Smooth muscle cell (in vitro differentiated cells): Measurements from ENCODE around the gene MRPS24. TPM values are rescaled to one million over a fixed set of nuclear protein-coding genes. Genes with fewer than 3 reads are reported as not detected.

Source experiments
- DNase-seq: peaks from one replicate; lab custom pipeline; 2025; ENCODE audit not compliant: unreplicated experiment; lab: John Stamatoyannopoulos, UW
- H2AFZ ChIP-seq: fragments of 200-600 bp; sonication (generic); 2 replicates; pipeline ENCODE4 v1.6.0; 2016; ENCODE audit warnings: antibody characterized with exemption, low read depth, mild to moderate bottlenecking
- H3F3A ChIP-seq: fragments of 200-600 bp; sonication (generic); 2 replicates; pipeline ENCODE4 v1.6.0; 2017; ENCODE audit warnings: antibody characterized with exemption, low read depth
- H3K27ac ChIP-seq: fragments of 200-600 bp; sonication (generic); 2 replicates; pipeline ENCODE4 v1.5.1; 2016; ENCODE audit warnings: low read depth, mild to moderate bottlenecking
- H3K27me3 ChIP-seq: fragments of 200-600 bp; sonication (generic); 2 replicates; pipeline ENCODE4 v1.6.1; 2016; ENCODE audit warnings: low read depth, mild to moderate bottlenecking
- H3K36me3 ChIP-seq: fragments of 200-600 bp; sonication (generic); 2 replicates; pipeline ENCODE4 v1.5.1; 2016; ENCODE audit warnings: low read depth
- H3K4me1 ChIP-seq: fragments of 200-600 bp; sonication (generic); 2 replicates; pipeline ENCODE4 v1.5.1; 2016; ENCODE audit warnings: low read depth
- H3K4me2 ChIP-seq: fragments of 200-600 bp; sonication (generic); 2 replicates; pipeline ENCODE4 v1.6.0; 2016; ENCODE audit warnings: mild to moderate bottlenecking
- H3K4me3 ChIP-seq: fragments of 200-600 bp; sonication (generic); 2 replicates; pipeline ENCODE4 v1.5.1; 2016; ENCODE audit warnings: mild to moderate bottlenecking
- H3K79me2 ChIP-seq: fragments of 200-600 bp; sonication (generic); 2 replicates; pipeline ENCODE4 v1.6.0; 2016; ENCODE audit warnings: low read depth, mild to moderate bottlenecking
- H3K9ac ChIP-seq: fragments of 200-600 bp; sonication (generic); 2 replicates; pipeline ENCODE4 v1.6.0; 2016; ENCODE audit warnings: low read depth
- H3K9me3 ChIP-seq: fragments of 200-600 bp; sonication (generic); replicated peaks from 2 replicates; pipeline ENCODE4 v1.5.1; 2016; ENCODE audit warnings: low read depth
- H4K20me1 ChIP-seq: fragments of 200-600 bp; sonication (generic); 2 replicates; pipeline ENCODE4 v1.6.0; 2016; ENCODE audit warnings: low read depth
- CTCF ChIP-seq: fragments of 200-600 bp; sonication (generic); IDR thresholded peaks from 2 replicates; pipeline ENCODE4 v1.5.1; 2017; ENCODE audit warnings: borderline replicate concordance, mild to moderate bottlenecking, antibody characterized with exemption; ENCODE audit not compliant: insufficient read depth, poor library complexity, severe bottlenecking
- WGBS: methylation state at CpG from one replicate; pipeline ENCODE4 v1.1.7; 2016; ENCODE audit warnings: low lambda C conversion rate; 5-methylcytosine and 5-hydroxymethylcytosine counted together
- polyA plus RNA-seq: library from polyadenylated mRNA; unstranded; fragments of >200 nt; fragmentation: Nextera tagmentation; extraction: Ambion mirVana; gene quantifications from 2 replicates; pipeline ENCODE4 v1.2.1, GENCODE V29; 2016
- total RNA-seq: library from RNA; depleted of rRNA; stranded (reverse); fragments of >200 nt; gene quantifications from 2 replicates; pipeline ENCODE4 v1.2.3, GENCODE V29; 2014

Gene MRPS24
- total and polyA plus RNA-seq, 2 experiments from 2014 or later, result 84.1 to 183 TPM

DNA sequence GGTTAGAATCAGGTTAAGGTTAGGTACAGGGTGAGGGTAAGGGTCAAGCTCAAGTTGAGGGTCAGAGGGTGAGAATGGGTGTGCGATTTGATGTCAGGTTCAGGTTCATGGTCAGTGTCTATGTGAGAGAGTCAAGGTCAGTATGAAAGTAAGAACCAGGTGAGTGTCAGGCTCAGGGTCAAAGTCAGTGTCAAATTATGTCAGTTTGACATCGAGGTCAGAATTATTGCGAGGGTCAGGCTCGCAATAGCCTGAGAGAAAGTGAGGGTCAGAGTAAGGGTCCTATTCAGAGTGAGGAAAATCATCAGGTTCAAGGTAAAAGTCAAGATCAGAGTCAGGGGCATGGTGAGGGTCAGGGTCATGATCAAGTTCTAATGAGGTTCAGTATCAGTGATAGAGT, 13.0 kb downstream of the MRPS24 start:
- no peaks in the 10 kb centered on the region for H4K20me1 ChIP-seq
- no peak overlapping the region for H3K4me2 ChIP-seq
- no peak overlapping the region for H3K27ac ChIP-seq
- H3K9me3 ChIP-seq, result no peaks in the 10 kb centered on the region
- no peak overlapping the region for H3K4me3 ChIP-seq
- no peaks in the 10 kb centered on the region for H3F3A ChIP-seq
- no peaks in the 10 kb centered on the region for H3K79me2 ChIP-seq
- 99% methylated on average over 4 of the region's 4 CpGs for whole genome bisulfite sequencing
- H2AFZ ChIP-seq, result no peak overlapping the region
- no peaks in the 10 kb centered on the region for H3K4me1 ChIP-seq
- no peak overlapping the region for H3K9ac ChIP-seq
- H3K27me3 ChIP-seq, result no peaks in the 10 kb centered on the region
- no peaks in the 10 kb centered on the region for H3K36me3 ChIP-seq
- DNase-seq, result no peak
- TF ChIP-seq CTCF, result no peak

DNA sequence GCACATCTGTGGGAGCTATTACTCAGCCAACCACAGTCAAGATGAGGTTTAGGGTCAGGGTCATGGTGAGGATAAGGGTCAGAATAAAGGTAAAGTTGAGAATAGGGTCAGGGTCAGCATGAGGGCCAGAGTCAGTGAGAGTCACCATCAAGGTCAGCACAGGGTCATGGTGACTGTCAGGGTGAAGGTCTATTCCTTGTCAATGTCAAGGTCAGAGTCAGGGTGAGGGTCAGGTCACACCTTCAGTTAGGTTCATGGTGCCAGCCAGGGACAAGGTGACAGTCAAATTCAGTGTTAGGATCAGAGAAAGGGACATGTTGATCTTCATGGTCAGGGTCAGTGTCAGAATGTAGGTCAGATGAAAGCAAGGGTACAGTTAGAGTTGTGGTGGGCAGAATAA, 14.1 kb downstream of the MRPS24 start:
- Histone ChIP-seq H3K27ac (no peak overlapping the region), H3K9me3 (no peaks in the 10 kb centered on the region), H3K36me3 (no peaks in the 10 kb centered on the region), H3K4me3 (no peak overlapping the region), H3F3A (no peaks in the 10 kb centered on the region), H3K79me2 (no peaks in the 10 kb centered on the region), H3K9ac (no peak overlapping the region), H3K4me2 (no peak overlapping the region), H3K4me1 (no peaks in the 10 kb centered on the region), H3K27me3 (no peaks in the 10 kb centered on the region), H4K20me1 (no peaks in the 10 kb centered on the region), H2AFZ (no peak overlapping the region)
- TF ChIP-seq CTCF, result no peak
- no peak for DNase-seq

DNA sequence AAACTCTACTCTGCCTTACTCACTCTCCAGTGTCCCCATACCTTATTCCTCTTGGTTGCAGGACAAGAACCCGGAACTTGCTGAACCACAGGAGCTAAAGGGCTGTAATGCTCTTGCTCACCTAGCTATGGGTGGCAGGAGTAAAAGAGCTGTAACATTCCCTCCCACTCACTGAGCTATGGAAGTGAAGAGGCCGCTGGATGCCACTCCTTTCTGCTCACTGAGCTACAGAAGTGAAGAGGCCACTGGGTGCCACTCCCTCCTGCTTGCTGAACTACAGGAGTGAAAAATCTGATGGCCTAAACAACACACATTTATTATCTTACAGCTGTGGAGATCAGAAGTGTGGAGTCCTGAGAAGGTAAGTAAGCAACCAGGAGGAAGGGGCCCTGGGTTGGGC, 17.5 kb downstream of the MRPS24 start:
- no peaks in the 10 kb centered on the region for H3K27me3 ChIP-seq
- H4K20me1 ChIP-seq, result no peaks in the 10 kb centered on the region
- H3K4me1 ChIP-seq, result no peaks in the 10 kb centered on the region
- no peak overlapping the region for H2AFZ ChIP-seq
- H3K27ac ChIP-seq, result no peak overlapping the region
- no peak overlapping the region for H3K9ac ChIP-seq
- no peaks in the 10 kb centered on the region for H3F3A ChIP-seq
- 80% methylated on average over 2 of the region's 2 CpGs for WGBS
- H3K79me2 ChIP-seq, result no peaks in the 10 kb centered on the region
- no peaks in the 10 kb centered on the region for H3K9me3 ChIP-seq
- no peak overlapping the region for H3K4me2 ChIP-seq
- DNase-seq, result no peak
- no peak overlapping the region for H3K4me3 ChIP-seq
- H3K36me3 ChIP-seq, result no peaks in the 10 kb centered on the region
- no peak for TF ChIP-seq CTCF

DNA sequence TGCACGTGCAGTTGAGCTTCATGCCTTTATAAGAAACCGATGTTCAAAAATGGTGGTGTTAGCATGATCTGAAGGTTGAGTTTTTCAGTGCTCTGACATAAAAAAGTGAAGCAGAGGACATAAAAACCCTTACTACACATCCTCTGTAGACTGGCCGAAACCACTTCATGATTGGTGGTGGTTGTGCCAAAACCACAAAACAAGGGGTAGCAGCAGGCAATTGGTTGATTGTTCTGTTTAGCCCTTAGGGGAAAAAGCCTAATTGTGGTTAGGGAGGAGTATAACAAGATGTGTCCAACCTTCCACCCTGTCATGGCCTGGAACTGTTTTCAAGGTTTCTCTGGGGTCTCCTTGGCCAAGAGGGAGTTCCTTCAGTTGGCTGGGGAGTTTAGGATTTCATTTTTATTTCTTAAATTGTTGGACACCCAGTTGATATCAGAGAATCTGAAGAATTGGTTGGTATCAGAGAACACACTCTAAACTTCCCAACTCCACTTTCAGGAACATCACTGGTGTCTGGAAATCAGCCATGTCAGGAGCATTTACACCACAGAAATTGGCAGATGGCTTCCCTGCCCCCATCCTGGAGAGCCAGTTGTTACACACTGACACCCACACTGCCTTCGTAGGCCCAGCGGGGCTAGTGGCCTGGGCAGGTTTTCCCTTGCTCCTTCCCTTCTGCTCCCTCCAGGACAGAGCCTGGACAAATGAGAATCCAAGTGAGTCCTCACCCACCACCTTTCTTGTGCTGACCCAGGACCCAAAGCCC, 18.8 kb downstream of the MRPS24 start:
- 92% methylated on average over 5 of the region's 5 CpGs for WGBS
- H3K27me3 ChIP-seq, result no peaks in the 10 kb centered on the region
- TF ChIP-seq CTCF, result no peak

More for the DNA sequence above, 18.8 kb downstream of the MRPS24 start:
- H3K4me3 ChIP-seq, result no peak overlapping the region
- no peaks in the 10 kb centered on the region for H3K9me3 ChIP-seq
- H3F3A ChIP-seq, result no peaks in the 10 kb centered on the region
- H2AFZ ChIP-seq, result no peak overlapping the region
- no peak overlapping the region for H3K27ac ChIP-seq
- no peak for DNase-seq
- no peak overlapping the region for H3K4me2 ChIP-seq
- no peaks in the 10 kb centered on the region for H3K36me3 ChIP-seq
- H4K20me1 ChIP-seq, result no peaks in the 10 kb centered on the region
- H3K9ac ChIP-seq, result no peak overlapping the region
- H3K4me1 ChIP-seq, result no peaks in the 10 kb centered on the region
- H3K79me2 ChIP-seq, result no peaks in the 10 kb centered on the region
